GM18867 (cell line): Measurements from ENCODE around the gene BPGM.

Source experiments
- ATAC-seq: cut with Tn5 transposase; IDR thresholded peaks from one replicate; pipeline ENCODE4 v1.9.1; 2021; ENCODE audit warnings: mild to moderate bottlenecking, moderate library complexity; ENCODE audit not compliant: unreplicated experiment

Gene BPGM

GRCh38 chr7:134646425-134647305 lies at the start of gene BPGM:
BPGM (plus strand) TSS chr7:134646853; CDS start chr7:134661508, 14,655 bp downstream.
- ATAC-seq, result peak; percentile 98

- ATAC-seq, result no peak
These were observed 47.3 kb upstream of the BPGM start for GRCh38 chr7:134599371-134599770.

GRCh38 chr7:134601459-134601858 lies 45.2 kb upstream of the BPGM start:
- ATAC-seq, result no peak

- no peak for ATAC-seq
These were observed 43.7 kb upstream of the BPGM start for GRCh38 chr7:134602881-134603451.

GRCh38 chr7:134605978-134606923 lies 40.4 kb upstream of the BPGM start:
- ATAC-seq, result peak; percentile 91

DNA sequence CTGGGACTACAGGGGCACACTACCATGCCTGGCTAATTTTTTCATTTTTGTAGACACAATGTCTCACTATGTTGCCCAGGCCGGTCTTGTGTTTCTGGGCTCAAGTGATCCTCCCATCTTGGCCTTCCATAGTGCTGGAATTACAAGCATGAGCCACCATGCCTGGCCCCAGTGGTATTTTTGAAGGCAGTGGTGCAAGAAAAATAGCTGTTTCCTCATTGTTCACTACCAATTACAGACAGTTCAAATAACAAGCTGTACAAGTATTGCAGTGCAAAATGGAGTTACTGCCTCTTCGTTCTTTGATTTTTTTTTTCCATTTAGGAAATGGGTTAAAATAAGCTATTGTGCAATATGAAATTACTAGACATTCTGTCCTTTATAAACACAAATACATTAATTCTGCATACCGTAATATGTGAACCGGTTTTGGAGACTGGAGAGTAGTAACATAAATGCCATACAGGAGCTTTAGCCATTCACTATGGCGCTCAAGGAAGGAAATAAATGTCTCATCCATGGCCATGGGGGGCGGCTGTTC lies 35.0 kb upstream of the BPGM start:
- ATAC-seq, result no peak

DNA sequence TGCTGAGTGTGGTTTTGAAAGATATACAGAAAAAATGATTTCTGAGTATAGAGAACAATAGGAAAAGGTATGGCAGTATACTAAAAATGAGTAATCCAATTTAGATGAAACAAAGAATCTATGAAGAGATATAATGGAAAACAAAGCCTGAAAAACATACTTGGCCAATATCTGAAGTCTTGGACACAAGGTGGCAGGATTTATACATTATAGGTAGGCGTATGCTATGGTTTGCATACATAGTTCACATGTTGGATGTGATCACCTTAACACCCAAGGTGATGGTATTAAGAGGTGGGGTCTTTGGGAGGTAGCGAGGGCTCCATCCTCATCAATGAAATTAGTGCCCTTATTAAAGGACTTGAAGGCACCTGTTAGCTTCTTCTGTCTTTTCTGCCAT lies 34.5 kb upstream of the BPGM start:
- no peak for ATAC-seq

GRCh38 chr7:134613623-134614347 lies 32.9 kb upstream of the BPGM start:
- ATAC-seq, result no peak

DNA sequence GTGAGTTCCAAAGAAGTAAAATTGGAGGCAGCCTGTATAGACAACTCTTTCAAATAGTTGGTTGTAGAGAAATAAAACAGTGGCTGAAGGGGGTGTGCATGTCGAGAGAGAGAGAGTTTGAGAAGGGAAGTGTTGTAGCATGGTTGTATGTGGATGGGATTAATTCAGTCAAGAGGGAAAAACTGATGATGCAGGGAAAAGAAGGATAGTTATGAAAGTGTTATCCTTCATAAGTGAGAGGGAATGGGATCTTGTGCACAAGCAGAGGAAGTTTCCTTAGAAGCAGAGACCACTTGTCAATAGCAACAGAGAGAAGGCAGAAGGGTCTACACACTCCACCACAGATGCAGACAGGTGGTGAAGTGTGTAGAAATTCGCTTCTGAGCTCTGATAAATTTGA lies 30.0 kb upstream of the BPGM start:
- ATAC-seq, result no peak

DNA sequence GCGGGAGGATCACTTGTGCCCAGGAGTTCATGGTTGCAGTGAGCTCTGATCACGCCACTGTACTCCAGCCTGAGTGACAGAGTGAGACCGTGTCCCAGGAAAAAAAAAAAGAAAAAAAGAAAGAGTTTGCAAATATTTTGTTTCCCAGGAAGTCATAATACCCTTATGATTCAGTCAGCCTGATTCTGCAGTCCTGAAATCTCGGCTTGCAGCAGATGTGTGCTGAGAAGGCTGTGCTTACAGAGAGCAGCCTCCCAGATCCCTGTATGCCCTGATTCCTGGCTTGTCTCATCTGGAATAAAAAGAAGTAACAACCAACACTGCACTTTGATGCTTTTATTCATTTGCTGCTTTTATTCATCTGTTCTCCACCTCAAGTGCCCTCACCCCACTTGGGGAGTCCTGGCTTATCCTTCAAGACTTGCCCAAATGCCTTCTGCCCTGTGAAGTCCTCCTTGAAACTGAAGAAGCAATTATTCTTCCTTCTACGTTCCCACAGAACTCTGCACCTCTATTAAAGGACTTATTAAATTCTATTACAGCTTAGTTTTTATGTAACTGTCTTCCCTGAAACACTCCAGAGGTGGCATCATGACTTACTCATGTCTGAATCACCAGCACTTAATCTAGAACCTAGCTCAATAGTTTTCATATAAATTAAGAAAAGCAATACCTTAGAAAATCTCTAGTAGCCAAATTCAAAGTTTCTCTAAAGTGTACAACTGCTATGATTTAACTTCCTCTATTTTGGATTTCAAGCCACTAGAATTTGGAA lies 27.7 kb upstream of the BPGM start:
- ATAC-seq, result no peak

DNA sequence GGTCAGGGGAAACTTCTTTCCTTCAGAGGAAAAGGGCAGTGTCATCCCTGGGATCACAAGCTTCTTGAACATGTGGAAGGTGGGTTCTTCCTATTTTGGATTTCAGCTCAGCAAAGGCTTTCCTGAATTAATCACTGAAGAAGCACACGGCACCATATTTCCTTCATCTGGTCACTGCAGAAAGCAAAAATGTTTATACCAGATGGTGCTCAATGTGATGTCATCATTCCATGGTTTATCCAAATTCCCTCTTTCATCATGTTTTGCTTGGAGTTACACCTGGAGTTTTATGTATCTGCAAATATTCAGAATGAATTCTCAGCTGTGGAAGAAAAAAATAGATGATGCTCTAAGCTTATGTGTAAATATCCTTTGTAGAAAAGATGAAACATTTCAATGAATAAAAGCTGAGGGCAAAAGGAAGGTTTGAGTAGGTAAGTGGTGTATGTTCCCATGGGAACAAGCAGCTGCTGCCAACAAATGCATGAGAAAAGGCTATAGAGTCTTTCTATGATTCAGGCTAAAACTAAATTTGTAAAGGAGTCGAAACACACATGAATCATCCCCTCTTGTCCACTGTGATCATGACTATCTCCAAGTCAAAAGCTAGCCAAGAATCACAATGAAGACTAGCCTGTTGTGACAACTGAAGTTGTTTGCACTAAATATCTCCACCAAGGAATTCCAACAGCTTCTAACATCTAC lies 26.9 kb upstream of the BPGM start:
- ATAC-seq, result no peak

- no peak for ATAC-seq
These were observed 24.2 kb upstream of the BPGM start for GRCh38 chr7:134622303-134622995.

GRCh38 chr7:134623193-134623592 lies 23.5 kb upstream of the BPGM start:
- no peak for ATAC-seq

DNA sequence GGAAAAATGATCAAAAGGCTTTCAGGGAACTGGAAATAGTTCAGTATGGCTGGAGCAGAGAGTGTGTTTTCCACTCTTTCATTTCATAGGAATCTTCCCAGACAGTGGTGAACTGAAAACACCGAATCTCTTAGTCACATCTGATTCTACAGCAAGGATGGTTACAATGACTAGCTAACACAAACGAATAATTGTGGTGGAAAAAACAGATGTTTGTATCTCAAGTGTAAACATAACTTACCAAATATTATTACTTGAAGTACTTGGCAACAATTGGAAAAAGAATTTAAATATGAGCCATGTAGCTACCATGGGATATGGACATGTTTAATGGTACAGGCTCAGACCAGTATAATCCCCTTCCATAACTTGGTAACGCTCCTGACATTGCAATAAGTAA lies 21.1 kb upstream of the BPGM start:
- ATAC-seq, result no peak

DNA sequence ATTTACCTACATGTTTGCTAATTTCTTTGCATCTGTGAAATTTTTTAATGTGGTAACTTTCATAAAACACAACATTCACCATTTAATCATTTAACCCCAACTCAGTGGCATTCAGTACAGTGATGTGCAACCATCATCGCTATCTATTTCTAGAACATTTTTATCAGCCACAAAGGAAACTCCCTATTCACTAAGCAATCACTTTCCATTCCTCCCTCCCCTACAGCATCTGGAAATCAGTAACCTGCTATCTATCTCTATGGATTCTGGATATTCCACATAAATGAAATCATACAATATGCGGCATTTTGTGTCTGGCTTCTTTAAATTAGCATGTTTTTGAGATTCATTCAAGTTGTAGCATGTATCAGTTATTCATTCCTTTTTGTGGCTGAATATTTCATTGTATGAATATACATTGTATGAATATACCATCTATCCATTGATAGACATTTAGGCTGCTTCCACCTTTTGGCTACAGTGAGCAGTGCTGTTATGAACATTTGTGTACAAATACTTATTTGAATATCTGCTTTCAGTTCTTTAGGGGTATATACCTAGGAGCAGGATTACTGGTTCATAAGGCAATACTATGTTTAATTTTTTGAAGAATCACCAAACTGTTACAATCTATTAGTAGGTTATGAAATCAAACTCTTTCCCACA lies 19.4 kb upstream of the BPGM start:
- ATAC-seq, result no peak

DNA sequence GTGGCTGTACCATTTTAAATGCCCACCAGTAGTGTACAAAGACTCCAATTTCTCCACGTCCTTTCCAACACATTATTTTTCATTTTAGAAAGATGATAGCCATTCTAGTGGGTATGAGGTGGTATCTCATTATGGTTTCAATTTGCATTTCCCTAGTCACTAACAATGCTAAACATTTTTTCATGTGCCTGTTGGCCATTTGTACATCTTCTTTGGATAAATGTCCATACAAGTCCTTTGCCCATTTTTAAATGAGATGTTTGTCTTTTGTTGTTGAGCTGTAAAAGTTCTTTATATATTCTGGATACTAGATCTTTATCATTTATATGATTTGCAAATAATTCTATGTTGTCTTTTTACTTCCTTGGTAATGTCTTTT lies 18.9 kb upstream of the BPGM start:
- ATAC-seq, result no peak

GRCh38 chr7:134629445-134629844 lies 17.2 kb upstream of the BPGM start:
- ATAC-seq, result no peak

DNA sequence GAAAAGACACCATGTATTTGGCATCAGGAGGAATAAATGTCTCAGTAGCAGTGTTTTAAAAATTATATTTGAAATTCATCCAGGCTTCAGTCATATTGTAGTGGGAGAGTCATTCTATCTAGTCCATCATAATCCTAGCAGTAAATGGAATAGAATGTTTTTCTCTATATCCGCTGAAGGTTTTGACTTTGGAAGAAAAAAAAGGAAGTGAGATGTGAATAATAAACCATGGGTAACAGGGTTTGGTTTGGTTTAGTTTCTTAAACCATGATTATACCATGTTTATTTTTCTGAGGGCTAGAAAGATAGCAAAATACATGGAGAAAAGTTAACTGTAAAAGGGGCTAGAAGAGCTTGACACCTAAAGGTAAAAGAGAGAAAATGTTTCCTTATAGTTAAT lies 16.4 kb upstream of the BPGM start:
- ATAC-seq, result no peak
